OCI-LY7 (cell line): Measurements from ENCODE around the gene NDRG4.

Experiments used
- EZH2phosphoT487 ChIP-seq: fragments of 200-600 bp; sonication (generic); IDR thresholded peaks from 2 replicates; pipeline ENCODE4 v1.6.1; 2018; ENCODE audit warnings: low read depth, borderline replicate concordance, mild to moderate bottlenecking, mixed run types, antibody characterized with exemption, low read length, moderate library complexity, mixed read lengths
- TF ChIP-seq, protein P1 (sequence below): fragments of 200-600 bp; sonication (generic); conservative IDR thresholded peaks from 2 replicates; pipeline ENCODE4 v1.5.1; 2014; ENCODE audit warnings: mild to moderate bottlenecking, antibody characterized with exemption, low read length, moderate library complexity, mixed read lengths

DNA sequence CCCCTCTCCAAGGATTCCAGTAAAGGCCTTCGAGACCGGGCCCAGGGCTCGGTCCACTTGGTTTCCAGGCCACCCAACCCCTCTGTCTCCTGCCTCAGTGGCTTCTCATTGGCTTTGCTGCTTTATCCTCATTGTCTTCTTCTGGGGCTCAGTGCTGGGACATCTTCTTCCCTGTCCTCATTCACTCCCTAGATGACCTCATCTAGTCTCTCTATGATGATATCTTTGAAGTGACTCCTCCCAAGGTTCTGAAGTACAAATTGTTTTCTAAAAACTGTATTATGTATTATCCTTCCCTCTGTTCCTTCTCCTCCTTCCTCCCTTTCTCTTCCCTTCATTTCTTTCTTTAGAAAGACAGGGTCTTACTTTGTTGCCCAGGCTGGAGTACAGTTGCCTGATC lies 27.1 kb upstream of the NDRG4 start:
- TF ChIP-seq, protein P1, sequence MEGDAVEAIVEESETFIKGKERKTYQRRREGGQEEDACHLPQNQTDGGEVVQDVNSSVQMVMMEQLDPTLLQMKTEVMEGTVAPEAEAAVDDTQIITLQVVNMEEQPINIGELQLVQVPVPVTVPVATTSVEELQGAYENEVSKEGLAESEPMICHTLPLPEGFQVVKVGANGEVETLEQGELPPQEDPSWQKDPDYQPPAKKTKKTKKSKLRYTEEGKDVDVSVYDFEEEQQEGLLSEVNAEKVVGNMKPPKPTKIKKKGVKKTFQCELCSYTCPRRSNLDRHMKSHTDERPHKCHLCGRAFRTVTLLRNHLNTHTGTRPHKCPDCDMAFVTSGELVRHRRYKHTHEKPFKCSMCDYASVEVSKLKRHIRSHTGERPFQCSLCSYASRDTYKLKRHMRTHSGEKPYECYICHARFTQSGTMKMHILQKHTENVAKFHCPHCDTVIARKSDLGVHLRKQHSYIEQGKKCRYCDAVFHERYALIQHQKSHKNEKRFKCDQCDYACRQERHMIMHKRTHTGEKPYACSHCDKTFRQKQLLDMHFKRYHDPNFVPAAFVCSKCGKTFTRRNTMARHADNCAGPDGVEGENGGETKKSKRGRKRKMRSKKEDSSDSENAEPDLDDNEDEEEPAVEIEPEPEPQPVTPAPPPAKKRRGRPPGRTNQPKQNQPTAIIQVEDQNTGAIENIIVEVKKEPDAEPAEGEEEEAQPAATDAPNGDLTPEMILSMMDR, result no peak
- TF ChIP-seq EZH2phosphoT487, result no peak
